GM21717 (cell line): ENCODE results near the gene CACNA2D4.
"Not testable (repeated sequence)": the region's sequence is repeated elsewhere in the genome, so short reads cannot be mapped to it uniquely, and the experiment has no call there.

ENCODE experiments used
- ATAC-seq: cut with Tn5 transposase; IDR thresholded peaks from one replicate; pipeline ENCODE4 v1.9.1; 2021; ENCODE audit warnings: mild to moderate bottlenecking, moderate library complexity; ENCODE audit not compliant: unreplicated experiment

Gene CACNA2D4

GRCh38 chr12:1820896-1821291 is 97.6 kb downstream of the CACNA2D4 start:
- ATAC-seq: no peak

GRCh38 chr12:1820191-1820895 is 98.1 kb downstream of the CACNA2D4 start, which contains the start of gene LRTM2:
LRTM2 (plus strand) TSS chr12:1820565; CDS start chr12:1828149, 7,584 bp downstream.
- no peak for ATAC-seq

- no peak for ATAC-seq
Observed at GRCh38 chr12:1819571-1819970, 98.9 kb downstream of the CACNA2D4 start.

DNA sequence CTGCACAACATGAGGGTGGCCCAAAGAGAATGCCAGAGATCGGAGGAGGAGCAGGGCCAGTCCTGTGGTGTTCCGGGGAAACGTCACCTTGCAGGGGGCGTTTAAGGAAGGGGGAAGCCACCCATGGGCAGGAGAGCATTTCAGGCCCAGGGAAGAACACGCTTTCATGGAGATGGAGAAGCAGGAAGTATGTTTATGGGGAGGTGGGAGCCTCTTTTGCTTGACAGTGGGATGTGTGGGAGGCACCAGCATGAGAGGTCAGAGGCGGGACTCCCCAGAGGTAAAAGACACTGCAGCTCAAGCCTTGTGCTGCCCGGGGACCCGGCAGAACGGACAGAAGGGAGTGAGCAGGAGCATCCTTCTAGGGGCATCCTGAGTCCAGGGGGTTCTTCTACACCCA is 99.4 kb downstream of the CACNA2D4 start:
- no peak for ATAC-seq

DNA sequence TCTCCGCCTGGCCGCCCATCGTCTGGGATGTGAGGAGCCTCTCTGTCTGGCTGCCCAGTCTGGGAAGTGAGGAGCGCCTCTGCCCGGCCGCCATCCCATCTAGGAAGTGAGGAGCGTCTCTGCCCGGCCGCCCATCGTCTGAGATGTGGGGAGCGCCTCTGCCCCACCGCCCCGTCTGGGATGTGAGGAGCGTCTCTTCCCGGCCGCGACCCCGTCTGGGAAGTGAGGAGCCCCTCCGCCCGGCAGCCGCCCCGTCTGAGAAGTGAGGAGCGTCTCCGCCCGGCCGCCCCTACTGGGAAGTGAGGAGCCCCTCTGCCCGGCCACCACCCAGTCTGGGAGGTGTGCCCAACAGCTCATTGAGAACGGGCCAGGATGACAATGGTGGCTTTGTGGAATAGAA is 100.5 kb downstream of the CACNA2D4 start:
- not testable (repeated sequence) for ATAC-seq

DNA sequence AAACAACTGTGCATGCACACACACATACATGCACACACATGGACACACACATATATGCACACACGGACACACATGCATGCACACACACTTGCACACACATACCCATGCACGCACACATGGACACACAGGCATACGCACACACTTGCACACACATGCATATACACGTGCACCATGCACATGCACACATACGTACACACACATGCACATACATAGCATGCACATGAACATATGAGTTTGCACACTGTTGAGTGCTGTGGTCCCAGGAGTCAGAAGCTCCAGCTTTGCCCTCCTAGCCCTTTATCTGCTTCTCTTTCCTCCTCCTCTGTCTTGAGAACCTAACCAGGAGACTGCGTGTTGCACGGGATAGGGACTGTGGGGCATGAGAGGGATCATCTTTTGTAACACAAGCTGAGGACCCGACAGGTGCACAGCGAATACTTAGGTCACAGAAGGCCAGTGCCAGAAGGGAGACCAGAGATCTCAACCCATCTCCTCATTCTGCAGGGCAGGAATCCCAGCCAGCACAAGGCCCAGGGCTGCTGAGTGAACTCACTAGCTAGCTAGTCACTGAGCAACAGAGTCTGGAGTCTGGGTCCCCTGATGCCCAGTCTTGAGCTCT is 101.6 kb downstream of the CACNA2D4 start:
- no peak for ATAC-seq

GRCh38 chr12:1815814-1816729 is 102.4 kb downstream of the CACNA2D4 start:
- no peak for ATAC-seq

GRCh38 chr12:1815108-1815507 is 103.3 kb downstream of the CACNA2D4 start:
- ATAC-seq: no peak

DNA sequence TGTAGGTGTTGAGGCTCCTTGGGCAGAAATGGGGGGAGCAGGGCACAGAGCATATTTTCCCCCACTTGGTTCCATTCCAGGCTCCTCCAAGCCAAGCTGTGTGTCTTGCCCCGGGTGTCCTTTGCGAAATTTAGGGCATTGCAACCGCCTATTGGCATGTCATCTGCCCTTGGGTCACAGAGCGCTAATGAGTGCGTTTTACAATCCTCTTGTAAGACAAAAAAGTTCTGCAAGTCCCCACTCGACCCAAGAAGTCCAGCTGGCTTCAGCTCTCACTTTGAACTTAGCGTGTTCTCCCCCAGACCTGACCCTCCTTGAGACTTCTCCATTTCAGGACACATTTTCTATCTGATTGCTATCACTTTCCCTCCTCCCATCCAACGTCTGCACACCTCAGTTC is 104.2 kb downstream of the CACNA2D4 start:
- no peak for ATAC-seq

DNA sequence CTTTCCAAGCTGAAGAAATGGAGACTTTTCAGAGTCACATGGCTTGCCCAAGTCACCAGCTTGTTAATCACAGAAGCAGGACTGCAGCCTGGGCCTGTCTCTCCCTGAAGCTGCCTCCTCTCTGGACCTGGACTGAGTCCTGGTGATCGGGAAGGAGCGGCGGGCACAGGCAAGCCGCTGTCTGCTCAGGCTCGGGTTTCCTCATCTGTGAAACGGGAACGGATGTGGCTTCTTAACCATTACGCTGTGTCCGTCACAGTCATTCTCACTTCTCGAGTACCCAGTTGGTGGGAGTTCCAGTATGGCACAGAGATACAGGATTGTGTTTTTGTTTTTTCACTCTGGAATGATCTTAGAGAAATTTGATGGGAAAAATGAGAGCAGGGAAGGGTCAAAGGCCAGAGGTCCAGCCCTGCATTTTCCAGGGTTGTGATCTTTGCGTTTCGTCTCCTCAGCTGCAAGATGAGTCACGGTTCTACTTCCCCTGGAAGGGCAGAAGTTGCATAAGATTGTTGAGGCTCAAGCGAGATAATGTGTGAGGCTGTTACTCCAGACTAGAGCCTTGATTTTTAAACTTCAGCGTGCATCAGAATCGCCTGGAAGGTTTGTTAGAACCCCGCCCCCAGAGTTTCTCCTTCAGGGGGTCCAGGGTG is 105.7 kb downstream of the CACNA2D4 start:
- no peak for ATAC-seq

GRCh38 chr12:1811948-1812291 is 106.5 kb downstream of the CACNA2D4 start:
- no peak for ATAC-seq

- no peak for ATAC-seq
Observed at GRCh38 chr12:1811281-1811947, 107.0 kb downstream of the CACNA2D4 start.

GRCh38 chr12:1810931-1811280 is 107.5 kb downstream of the CACNA2D4 start:
- ATAC-seq: no peak

DNA sequence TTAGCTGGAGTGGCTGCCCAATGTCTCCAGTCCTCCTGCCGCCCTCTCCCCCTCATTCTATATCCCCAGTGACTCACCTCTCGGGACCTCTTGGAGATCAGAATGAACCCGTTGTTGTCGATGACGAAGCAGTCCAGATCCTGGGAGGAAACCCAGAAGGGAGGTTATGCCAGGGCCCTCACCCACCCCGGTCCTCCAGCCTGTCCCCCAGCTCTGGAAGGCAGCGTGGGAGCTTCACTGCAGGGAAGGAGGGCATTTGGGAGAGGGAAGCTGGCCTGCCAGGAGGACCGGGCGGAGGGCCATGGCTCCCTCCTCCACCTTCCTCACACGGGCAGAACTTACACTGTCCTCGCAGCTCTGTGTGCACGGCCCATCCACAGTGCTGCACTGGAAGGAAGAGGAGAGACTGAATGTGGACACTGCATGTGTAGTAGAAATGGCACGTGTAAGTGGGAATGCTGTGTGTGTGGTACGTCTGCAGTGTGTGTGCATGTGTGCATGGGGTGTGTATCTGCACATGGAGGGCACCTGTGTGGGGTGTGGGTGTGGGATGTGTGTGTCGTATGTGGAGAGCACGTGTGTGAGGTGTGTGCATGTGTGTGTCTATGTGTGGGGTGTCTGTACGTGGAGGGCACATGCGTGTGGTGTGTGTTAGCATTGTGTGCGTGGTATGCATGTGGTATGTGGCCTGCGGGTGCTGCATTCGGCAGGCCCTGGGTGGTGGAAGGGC is 108.1 kb downstream of the CACNA2D4 start:
- no peak for ATAC-seq

- no peak for ATAC-seq
Observed at GRCh38 chr12:1809591-1810190, 108.8 kb downstream of the CACNA2D4 start.

DNA sequence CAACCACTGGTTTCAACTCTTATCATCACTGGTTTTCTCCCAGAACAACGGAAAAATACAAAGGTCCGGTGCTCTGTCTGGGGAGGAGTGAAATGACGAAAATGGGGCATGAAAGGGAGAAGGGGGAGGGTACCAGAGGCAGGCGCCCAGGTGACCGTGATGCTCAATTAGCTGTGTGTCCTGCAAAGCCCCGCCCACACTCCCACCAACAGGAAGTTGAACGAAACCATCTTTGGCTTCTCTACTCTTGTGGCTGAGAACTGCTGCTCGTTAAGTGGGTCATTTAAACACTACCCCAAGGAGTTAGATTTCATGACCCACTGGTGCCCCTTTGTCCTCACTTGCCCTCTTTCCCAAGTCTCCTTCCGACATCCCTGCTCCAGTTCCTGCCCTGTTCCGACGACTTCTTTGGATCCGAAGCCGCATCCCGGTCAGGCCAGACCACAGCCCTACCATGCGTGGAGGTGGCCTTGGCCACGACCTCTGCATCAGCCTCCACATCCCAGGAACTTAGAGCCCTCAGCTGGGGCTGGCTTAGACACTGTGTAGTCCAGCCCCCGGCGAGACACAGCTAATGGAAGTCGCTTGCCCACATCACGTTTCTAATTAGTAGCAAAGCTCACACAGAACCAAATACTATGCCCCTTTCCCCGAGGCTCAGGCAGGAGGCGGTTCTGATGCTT is 109.5 kb downstream of the CACNA2D4 start:
- no peak for ATAC-seq

DNA sequence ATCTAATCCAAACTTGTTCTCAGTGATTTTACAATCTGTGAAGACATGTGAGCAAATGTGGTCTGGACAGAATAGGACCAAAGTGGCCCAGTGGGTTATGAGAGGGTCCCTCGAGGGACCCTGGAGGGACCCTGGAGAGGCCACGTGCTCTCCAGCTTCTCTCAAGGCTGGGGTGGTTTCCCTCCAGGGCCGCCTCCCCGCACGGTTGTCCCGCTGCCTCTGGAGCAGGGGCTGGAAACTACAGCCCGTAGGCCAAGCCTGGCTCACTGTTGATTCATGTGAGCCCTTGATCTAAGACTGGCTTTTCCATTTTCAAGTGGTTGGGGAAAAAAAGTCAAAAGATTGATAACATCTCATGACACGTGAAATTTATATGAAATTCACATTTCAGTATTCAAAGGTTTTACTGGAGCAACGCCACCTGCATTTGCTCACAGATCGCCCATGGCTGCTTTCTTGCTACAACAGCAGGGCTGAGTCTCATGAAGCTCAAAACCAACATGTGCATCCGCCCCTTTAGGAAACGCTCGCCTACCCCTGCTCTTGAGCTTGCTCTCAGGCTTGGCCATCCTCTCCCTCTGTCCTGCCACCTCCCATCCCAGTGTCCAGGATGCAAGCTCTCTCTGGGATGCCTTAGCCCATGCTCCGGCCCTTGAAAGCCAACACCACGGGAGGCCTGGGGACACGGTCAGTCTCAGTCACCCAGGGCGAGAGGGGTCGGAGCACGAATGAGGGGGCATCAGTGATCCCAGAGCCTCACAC is 110.2 kb downstream of the CACNA2D4 start:
- ATAC-seq: no peak

GRCh38 chr12:1807087-1807860 is 111.2 kb downstream of the CACNA2D4 start:
- no peak for ATAC-seq
